Smooth muscle cell (in vitro differentiated cells): ENCODE data around the gene YJEFN3. TPM values are rescaled to one million over a fixed set of nuclear protein-coding genes. Genes with fewer than 3 reads are reported as not detected.

Experiments
- DNase-seq: peaks from one replicate; lab custom pipeline; 2025; ENCODE audit not compliant: unreplicated experiment; lab: John Stamatoyannopoulos, UW
- H2AFZ ChIP-seq: fragments of 200-600 bp; sonication (generic); 2 replicates; pipeline ENCODE4 v1.6.0; 2016; ENCODE audit warnings: antibody characterized with exemption, low read depth, mild to moderate bottlenecking
- H3F3A ChIP-seq: fragments of 200-600 bp; sonication (generic); 2 replicates; pipeline ENCODE4 v1.6.0; 2017; ENCODE audit warnings: antibody characterized with exemption, low read depth
- H3K27ac ChIP-seq: fragments of 200-600 bp; sonication (generic); 2 replicates; pipeline ENCODE4 v1.5.1; 2016; ENCODE audit warnings: low read depth, mild to moderate bottlenecking
- H3K27me3 ChIP-seq: fragments of 200-600 bp; sonication (generic); 2 replicates; pipeline ENCODE4 v1.6.1; 2016; ENCODE audit warnings: low read depth, mild to moderate bottlenecking
- H3K36me3 ChIP-seq: fragments of 200-600 bp; sonication (generic); 2 replicates; pipeline ENCODE4 v1.5.1; 2016; ENCODE audit warnings: low read depth
- H3K4me1 ChIP-seq: fragments of 200-600 bp; sonication (generic); 2 replicates; pipeline ENCODE4 v1.5.1; 2016; ENCODE audit warnings: low read depth
- H3K4me2 ChIP-seq: fragments of 200-600 bp; sonication (generic); 2 replicates; pipeline ENCODE4 v1.6.0; 2016; ENCODE audit warnings: mild to moderate bottlenecking
- H3K4me3 ChIP-seq: fragments of 200-600 bp; sonication (generic); 2 replicates; pipeline ENCODE4 v1.5.1; 2016; ENCODE audit warnings: mild to moderate bottlenecking
- H3K79me2 ChIP-seq: fragments of 200-600 bp; sonication (generic); 2 replicates; pipeline ENCODE4 v1.6.0; 2016; ENCODE audit warnings: low read depth, mild to moderate bottlenecking
- H3K9ac ChIP-seq: fragments of 200-600 bp; sonication (generic); 2 replicates; pipeline ENCODE4 v1.6.0; 2016; ENCODE audit warnings: low read depth
- H3K9me3 ChIP-seq: fragments of 200-600 bp; sonication (generic); replicated peaks from 2 replicates; pipeline ENCODE4 v1.5.1; 2016; ENCODE audit warnings: low read depth
- H4K20me1 ChIP-seq: fragments of 200-600 bp; sonication (generic); 2 replicates; pipeline ENCODE4 v1.6.0; 2016; ENCODE audit warnings: low read depth
- WGBS: methylation state at CpG from one replicate; pipeline ENCODE4 v1.1.7; 2016; ENCODE audit warnings: low lambda C conversion rate; 5-methylcytosine and 5-hydroxymethylcytosine counted together
- polyA plus RNA-seq: library from polyadenylated mRNA; unstranded; fragments of >200 nt; fragmentation: Nextera tagmentation; extraction: Ambion mirVana; gene quantifications from 2 replicates; pipeline ENCODE4 v1.2.1, GENCODE V29; 2016
- total RNA-seq: library from RNA; depleted of rRNA; stranded (reverse); fragments of >200 nt; gene quantifications from 2 replicates; pipeline ENCODE4 v1.2.3, GENCODE V29; 2014
- TF ChIP-seq, protein P1 (sequence below): fragments of 200-600 bp; sonication (generic); IDR thresholded peaks from 2 replicates; pipeline ENCODE4 v1.5.1; 2017; ENCODE audit warnings: borderline replicate concordance, mild to moderate bottlenecking, antibody characterized with exemption; ENCODE audit not compliant: insufficient read depth, poor library complexity, severe bottlenecking

YJEFN3 gene
- total and polyA plus RNA-seq, 2 experiments from 2014 or later = 2.2 to 5.8 TPM

DNA sequence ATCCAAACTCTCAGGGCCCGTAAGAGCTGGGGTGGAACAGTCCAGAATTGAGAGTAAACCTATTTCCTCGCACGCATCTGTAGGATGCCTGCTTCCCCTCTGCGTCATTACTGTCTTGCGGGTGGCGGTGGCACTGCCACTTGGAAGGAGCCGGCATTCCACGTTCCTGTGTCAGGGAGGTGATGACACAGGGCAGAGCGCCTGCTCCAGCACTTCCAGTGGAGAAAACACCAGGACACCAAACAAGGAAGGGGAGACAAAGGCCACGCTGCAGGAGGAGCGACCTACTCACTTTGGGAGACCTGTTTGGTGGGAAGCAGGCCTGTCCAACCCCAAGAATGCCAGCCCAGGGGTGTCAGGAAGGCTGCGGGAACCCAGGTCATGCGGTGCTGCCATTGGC is 52.7 kb downstream of the YJEFN3 start:
- Histone ChIP-seq H3K4me3 (no peak overlapping the region), H3K4me1 (no peaks in the 10 kb centered on the region), H4K20me1 (no peaks in the 10 kb centered on the region), H3K9ac (no peak overlapping the region), H3K9me3 (no peaks in the 10 kb centered on the region), H3K27ac (no peak overlapping the region), H3K36me3 (no peaks in the 10 kb centered on the region), H3K79me2 (no peaks in the 10 kb centered on the region), H3K27me3 (no peaks in the 10 kb centered on the region), H3K4me2 (no peak overlapping the region), H3F3A (no peaks in the 10 kb centered on the region), H2AFZ (no peak overlapping the region)
- 93% methylated on average over 13 of the region's 13 CpGs for WGBS
- TF ChIP-seq, protein P1, sequence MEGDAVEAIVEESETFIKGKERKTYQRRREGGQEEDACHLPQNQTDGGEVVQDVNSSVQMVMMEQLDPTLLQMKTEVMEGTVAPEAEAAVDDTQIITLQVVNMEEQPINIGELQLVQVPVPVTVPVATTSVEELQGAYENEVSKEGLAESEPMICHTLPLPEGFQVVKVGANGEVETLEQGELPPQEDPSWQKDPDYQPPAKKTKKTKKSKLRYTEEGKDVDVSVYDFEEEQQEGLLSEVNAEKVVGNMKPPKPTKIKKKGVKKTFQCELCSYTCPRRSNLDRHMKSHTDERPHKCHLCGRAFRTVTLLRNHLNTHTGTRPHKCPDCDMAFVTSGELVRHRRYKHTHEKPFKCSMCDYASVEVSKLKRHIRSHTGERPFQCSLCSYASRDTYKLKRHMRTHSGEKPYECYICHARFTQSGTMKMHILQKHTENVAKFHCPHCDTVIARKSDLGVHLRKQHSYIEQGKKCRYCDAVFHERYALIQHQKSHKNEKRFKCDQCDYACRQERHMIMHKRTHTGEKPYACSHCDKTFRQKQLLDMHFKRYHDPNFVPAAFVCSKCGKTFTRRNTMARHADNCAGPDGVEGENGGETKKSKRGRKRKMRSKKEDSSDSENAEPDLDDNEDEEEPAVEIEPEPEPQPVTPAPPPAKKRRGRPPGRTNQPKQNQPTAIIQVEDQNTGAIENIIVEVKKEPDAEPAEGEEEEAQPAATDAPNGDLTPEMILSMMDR = no peak
- no peak for DNase-seq

DNA sequence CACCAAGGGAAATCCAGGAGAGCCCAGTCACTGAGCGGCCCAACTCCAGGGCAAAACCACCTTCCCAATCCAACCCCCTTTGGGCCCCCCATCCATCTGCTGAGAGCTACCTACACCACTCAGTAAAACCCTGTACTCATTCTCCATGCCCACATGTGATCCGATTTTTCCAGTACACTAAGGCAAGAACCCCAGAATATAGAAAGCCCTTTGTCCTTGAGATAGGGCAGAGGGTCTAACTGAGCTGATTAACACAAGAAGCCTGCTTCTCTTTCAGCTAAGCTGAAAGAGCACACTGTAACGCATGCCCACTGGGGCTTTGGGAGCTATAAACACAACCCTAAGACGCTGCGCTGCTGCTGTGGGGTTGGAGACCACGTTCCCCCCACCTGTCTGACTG is 53.8 kb downstream of the YJEFN3 start:
- Histone ChIP-seq H3K36me3 (no peaks in the 10 kb centered on the region), H3K27ac (no peak overlapping the region), H4K20me1 (no peaks in the 10 kb centered on the region), H3K27me3 (no peaks in the 10 kb centered on the region), H3K4me1 (no peaks in the 10 kb centered on the region), H3F3A (no peaks in the 10 kb centered on the region), H3K4me3 (no peak overlapping the region), H3K79me2 (no peaks in the 10 kb centered on the region), H3K9me3 (no peaks in the 10 kb centered on the region), H3K4me2 (no peak overlapping the region), H3K9ac (no peak overlapping the region), H2AFZ (no peak overlapping the region)
- WGBS = 90% methylated on average over 6 of the region's 6 CpGs
- TF ChIP-seq, protein P1 = no peak
- DNase-seq = no peak

DNA sequence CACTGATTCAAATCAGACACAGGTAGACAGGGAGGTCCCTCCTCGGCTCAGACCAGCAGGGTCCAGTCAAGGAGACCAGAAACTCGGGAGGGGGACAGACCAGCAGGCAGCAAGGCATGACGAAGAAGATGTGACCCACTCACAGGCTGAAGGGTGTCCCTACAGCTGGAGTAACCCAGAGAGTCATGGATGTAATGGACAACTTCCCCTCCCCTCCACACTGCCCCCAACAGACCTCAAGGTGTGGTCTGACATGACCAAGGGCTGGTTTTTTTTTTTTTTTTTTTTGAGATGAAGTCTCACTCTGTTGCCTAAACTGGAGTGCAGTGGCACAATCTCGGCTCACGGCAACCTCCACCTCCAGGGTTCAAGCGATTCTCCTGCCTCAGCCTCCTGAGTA is 55.6 kb downstream of the YJEFN3 start:
- Histone ChIP-seq H3K4me1 (no peaks in the 10 kb centered on the region), H3K9me3 (no peaks in the 10 kb centered on the region), H2AFZ (no peak overlapping the region), H3K9ac (no peak overlapping the region), H3K27me3 (no peaks in the 10 kb centered on the region), H3F3A (no peaks in the 10 kb centered on the region), H3K27ac (no peak overlapping the region), H3K79me2 (no peaks in the 10 kb centered on the region), H3K36me3 (no peaks in the 10 kb centered on the region), H4K20me1 (no peaks in the 10 kb centered on the region), H3K4me2 (no peak overlapping the region), H3K4me3 (no peak overlapping the region)
- DNase-seq = no peak
- TF ChIP-seq, protein P1 = no peak
- WGBS = 95% methylated on average over 6 of the region's 6 CpGs

Other genes starting within 250 kb of the YJEFN3 start
- gene SUGP1, start 208.4 kb upstream of the YJEFN3 start, total RNA-seq = 19.9 and 28.9 TPM in 2 replicates
- gene SUGP1, start 208.4 kb upstream of the YJEFN3 start, polyA plus RNA-seq = 47.4 and 54.1 TPM in 2 replicates
- gene MAU2, start 208.1 kb upstream of the YJEFN3 start, total RNA-seq = 25.4 and 28.0 TPM in 2 replicates
- 19.9 and 27.6 TPM in 2 replicates for gene MAU2, start 208.1 kb upstream of the YJEFN3 start, polyA plus RNA-seq
- gene GATAD2A, start 123.2 kb upstream of the YJEFN3 start, total RNA-seq = 26.8 and 27.1 TPM in 2 replicates
- 27.0 and 38.3 TPM in 2 replicates for gene GATAD2A, start 123.2 kb upstream of the YJEFN3 start, polyA plus RNA-seq
- 1.3 and 5.4 TPM in 2 replicates for gene TSSK6, start 13.4 kb upstream of the YJEFN3 start, total RNA-seq
- 0.31 and 0.49 TPM in 2 replicates for gene TSSK6, start 13.4 kb upstream of the YJEFN3 start, polyA plus RNA-seq
- gene NDUFA13, start 12.7 kb upstream of the YJEFN3 start, total RNA-seq = 42.3 and 51.8 TPM in 2 replicates
- 559 and 575 TPM in 2 replicates for gene NDUFA13, start 12.7 kb upstream of the YJEFN3 start, polyA plus RNA-seq
- 27.2 and 31.0 TPM in 2 replicates for gene CILP2, start 9.4 kb downstream of the YJEFN3 start, total RNA-seq
- 62.2 and 95.0 TPM in 2 replicates for gene CILP2, start 9.4 kb downstream of the YJEFN3 start, polyA plus RNA-seq
- gene PBX4, start 89.8 kb downstream of the YJEFN3 start, total RNA-seq = 2.5 TPM in 1 of 2 replicates, not detected in the other
- 1.7 and 4.5 TPM in 2 replicates for gene PBX4, start 89.8 kb downstream of the YJEFN3 start, polyA plus RNA-seq
- 13.2 and 15.1 TPM in 2 replicates for gene LPAR2, start 99.3 kb downstream of the YJEFN3 start, total RNA-seq
- gene LPAR2, start 99.3 kb downstream of the YJEFN3 start, polyA plus RNA-seq = 20.1 and 24.5 TPM in 2 replicates
- 3.9 and 8.0 TPM in 2 replicates for gene GMIP, start 114.7 kb downstream of the YJEFN3 start, total RNA-seq
- 19.5 and 19.8 TPM in 2 replicates for gene GMIP, start 114.7 kb downstream of the YJEFN3 start, polyA plus RNA-seq
- 48.1 and 51.7 TPM in 2 replicates for gene ATP13A1, start 134.8 kb downstream of the YJEFN3 start, total RNA-seq
- 51.4 and 57.3 TPM in 2 replicates for gene ATP13A1, start 134.8 kb downstream of the YJEFN3 start, polyA plus RNA-seq
- gene ZNF101, start 139.9 kb downstream of the YJEFN3 start, total RNA-seq = 5.4 and 6.6 TPM in 2 replicates
- 0.83 and 2.8 TPM in 2 replicates for gene ZNF101, start 139.9 kb downstream of the YJEFN3 start, polyA plus RNA-seq
- 3.8 and 7.6 TPM in 2 replicates for gene ZNF14, start 204.2 kb downstream of the YJEFN3 start, total RNA-seq
- gene ZNF14, start 204.2 kb downstream of the YJEFN3 start, polyA plus RNA-seq = 1.2 and 2.4 TPM in 2 replicates